OCI-LY3 (cell line): Measurements from ENCODE around the gene GTF3C4.

ENCODE experiments used
- EZH2phosphoT487 ChIP-seq: fragments of 200-600 bp; shearing (Covaris generic); IDR thresholded peaks from 2 replicates; pipeline ENCODE4 v1.6.1; 2018; ENCODE audit warnings: antibody characterized with exemption, mixed run types, low read depth
- TF ChIP-seq, protein P1 (sequence below): fragments of 200-600, 300-600 bp; sonication (generic); IDR thresholded peaks from 2 replicates; pipeline ENCODE4 v1.5.1; 2014; ENCODE audit warnings: antibody characterized with exemption, low read length, low read depth

DNA sequence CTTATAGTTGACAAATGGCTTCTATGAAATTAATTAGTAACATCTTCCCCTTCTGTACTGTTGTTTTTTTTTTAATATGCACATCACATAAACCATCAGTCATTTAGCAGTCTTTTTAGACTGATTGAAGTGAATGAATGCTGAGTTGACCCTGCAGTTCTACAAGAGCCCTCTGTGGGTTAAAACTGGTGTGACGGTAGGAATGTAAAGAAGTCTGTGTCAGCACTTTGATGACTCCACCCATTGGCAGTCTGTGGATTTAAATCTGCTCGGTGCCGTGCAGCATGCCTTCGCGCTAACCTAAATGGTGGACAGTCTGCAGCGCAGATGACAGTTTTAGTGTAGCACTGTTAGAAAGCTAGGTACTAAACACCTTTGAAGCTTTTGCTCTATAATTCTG lies 3.1 kb downstream of the GTF3C4 start:
- TF ChIP-seq, protein P1, sequence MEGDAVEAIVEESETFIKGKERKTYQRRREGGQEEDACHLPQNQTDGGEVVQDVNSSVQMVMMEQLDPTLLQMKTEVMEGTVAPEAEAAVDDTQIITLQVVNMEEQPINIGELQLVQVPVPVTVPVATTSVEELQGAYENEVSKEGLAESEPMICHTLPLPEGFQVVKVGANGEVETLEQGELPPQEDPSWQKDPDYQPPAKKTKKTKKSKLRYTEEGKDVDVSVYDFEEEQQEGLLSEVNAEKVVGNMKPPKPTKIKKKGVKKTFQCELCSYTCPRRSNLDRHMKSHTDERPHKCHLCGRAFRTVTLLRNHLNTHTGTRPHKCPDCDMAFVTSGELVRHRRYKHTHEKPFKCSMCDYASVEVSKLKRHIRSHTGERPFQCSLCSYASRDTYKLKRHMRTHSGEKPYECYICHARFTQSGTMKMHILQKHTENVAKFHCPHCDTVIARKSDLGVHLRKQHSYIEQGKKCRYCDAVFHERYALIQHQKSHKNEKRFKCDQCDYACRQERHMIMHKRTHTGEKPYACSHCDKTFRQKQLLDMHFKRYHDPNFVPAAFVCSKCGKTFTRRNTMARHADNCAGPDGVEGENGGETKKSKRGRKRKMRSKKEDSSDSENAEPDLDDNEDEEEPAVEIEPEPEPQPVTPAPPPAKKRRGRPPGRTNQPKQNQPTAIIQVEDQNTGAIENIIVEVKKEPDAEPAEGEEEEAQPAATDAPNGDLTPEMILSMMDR: no peak
- TF ChIP-seq EZH2phosphoT487: no peak
